Parathyroid adenoma (tissue), 2 donors: ENCODE data around the gene ST3GAL3.

ENCODE experiments used
- H2AFZ ChIP-seq: fragments of 300-600 bp; sonication (generic); one replicate; pipeline ENCODE4 v1.7.0; 2017; ENCODE audit warnings: antibody characterized with exemption, mild to moderate bottlenecking
- H3K27ac ChIP-seq: fragments of 300-600 bp; sonication (generic); one replicate; pipeline ENCODE4 v1.7.0; 2017
- H3K27me3 ChIP-seq: fragments of 300-600 bp; sonication (generic); one replicate; pipeline ENCODE4 v1.7.0; 2017; ENCODE audit warnings: low read length; ENCODE audit not compliant: control insufficient read depth, insufficient read depth
- H3K36me3 ChIP-seq: fragments of 300-600 bp; sonication (generic); one replicate; pipeline ENCODE4 v1.7.0; 2017; ENCODE audit warnings: low read length; ENCODE audit not compliant: control insufficient read depth, insufficient read depth
- H3K4me1 ChIP-seq: fragments of 300-600 bp; sonication (generic); one replicate; pipeline ENCODE4 v1.7.0; 2017; ENCODE audit warnings: control low read depth
- H3K4me2 ChIP-seq: fragments of 300-600 bp; sonication (generic); one replicate; pipeline ENCODE4 v1.7.0; 2017; ENCODE audit warnings: low read length
- H3K4me3 ChIP-seq: fragments of 300-600 bp; sonication (generic); one replicate; pipeline ENCODE4 v1.7.0; 2017; ENCODE audit warnings: low read depth, low read length
- H3K79me2 ChIP-seq: fragments of 300-600 bp; sonication (generic); one replicate; pipeline ENCODE4 v1.7.0; 2017; ENCODE audit warnings: control low read depth
- H3K9ac ChIP-seq: fragments of 300-600 bp; sonication (generic); one replicate; pipeline ENCODE4 v1.7.0; 2017; ENCODE audit warnings: mild to moderate bottlenecking
- H3K9me3 ChIP-seq: fragments of 300-600 bp; sonication (generic); one replicate; pipeline ENCODE4 v1.7.0; 2017; ENCODE audit warnings: low read length; ENCODE audit not compliant: control insufficient read depth
- TF ChIP-seq, protein P1 (sequence below): fragments of 300-600 bp; sonication (generic); IDR thresholded peaks from one replicate; pipeline ENCODE4 v1.7.0; 2017; ENCODE audit warnings: antibody characterized with exemption, mild to moderate bottlenecking
- donor health status: primary hyperparathyroidism.

Gene ST3GAL3

GRCh38 chr1:43673261-43673660, 34.1 kb upstream of the ST3GAL3 start:
- H3K9ac ChIP-seq: no peak overlapping the region
- no peaks in the 10 kb centered on the region for H3K36me3 ChIP-seq
- H3K4me1 ChIP-seq: no peaks in the 10 kb centered on the region
- H3K27me3 ChIP-seq: no peaks in the 10 kb centered on the region
- no peak overlapping the region for H3K27ac ChIP-seq
- no peaks in the 10 kb centered on the region for H3K79me2 ChIP-seq
- no peak overlapping the region for H3K4me3 ChIP-seq
- TF ChIP-seq, protein P1, sequence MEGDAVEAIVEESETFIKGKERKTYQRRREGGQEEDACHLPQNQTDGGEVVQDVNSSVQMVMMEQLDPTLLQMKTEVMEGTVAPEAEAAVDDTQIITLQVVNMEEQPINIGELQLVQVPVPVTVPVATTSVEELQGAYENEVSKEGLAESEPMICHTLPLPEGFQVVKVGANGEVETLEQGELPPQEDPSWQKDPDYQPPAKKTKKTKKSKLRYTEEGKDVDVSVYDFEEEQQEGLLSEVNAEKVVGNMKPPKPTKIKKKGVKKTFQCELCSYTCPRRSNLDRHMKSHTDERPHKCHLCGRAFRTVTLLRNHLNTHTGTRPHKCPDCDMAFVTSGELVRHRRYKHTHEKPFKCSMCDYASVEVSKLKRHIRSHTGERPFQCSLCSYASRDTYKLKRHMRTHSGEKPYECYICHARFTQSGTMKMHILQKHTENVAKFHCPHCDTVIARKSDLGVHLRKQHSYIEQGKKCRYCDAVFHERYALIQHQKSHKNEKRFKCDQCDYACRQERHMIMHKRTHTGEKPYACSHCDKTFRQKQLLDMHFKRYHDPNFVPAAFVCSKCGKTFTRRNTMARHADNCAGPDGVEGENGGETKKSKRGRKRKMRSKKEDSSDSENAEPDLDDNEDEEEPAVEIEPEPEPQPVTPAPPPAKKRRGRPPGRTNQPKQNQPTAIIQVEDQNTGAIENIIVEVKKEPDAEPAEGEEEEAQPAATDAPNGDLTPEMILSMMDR: no peak
- H3K4me2 ChIP-seq: no peak overlapping the region
- H2AFZ ChIP-seq: no peak overlapping the region
- no peaks in the 10 kb centered on the region for H3K9me3 ChIP-seq

GRCh38 chr1:43678940-43679339, 28.4 kb upstream of the ST3GAL3 start:
- no peaks in the 10 kb centered on the region for H3K4me1 ChIP-seq
- no peaks in the 10 kb centered on the region for H3K36me3 ChIP-seq
- TF ChIP-seq, protein P1: no peak

GRCh38 chr1:43683560-43683959, 23.8 kb upstream of the ST3GAL3 start:
- no peaks in the 10 kb centered on the region for H3K4me1 ChIP-seq
- H3K79me2 ChIP-seq: no peaks in the 10 kb centered on the region
- no peak overlapping the region for H3K4me2 ChIP-seq
- H3K36me3 ChIP-seq: no peaks in the 10 kb centered on the region
- H3K9ac ChIP-seq: no peak overlapping the region
- H3K27ac ChIP-seq: no peak overlapping the region
- TF ChIP-seq, protein P1: no peak
- no peaks in the 10 kb centered on the region for H3K9me3 ChIP-seq
- H3K27me3 ChIP-seq: no peaks in the 10 kb centered on the region
- H2AFZ ChIP-seq: no peak overlapping the region
- no peak overlapping the region for H3K4me3 ChIP-seq

More at GRCh38 chr1:43678940-43679339, 28.4 kb upstream of the ST3GAL3 start:
- no peaks in the 10 kb centered on the region for H3K27me3 ChIP-seq
- no peaks in the 10 kb centered on the region for H3K79me2 ChIP-seq
- no peaks in the 10 kb centered on the region for H3K9me3 ChIP-seq
- no peak overlapping the region for H3K27ac ChIP-seq
- no peak overlapping the region for H3K4me3 ChIP-seq
- no peak overlapping the region for H2AFZ ChIP-seq
- no peak overlapping the region for H3K9ac ChIP-seq
- no peak overlapping the region for H3K4me2 ChIP-seq

GRCh38 chr1:43686801-43687200, 20.5 kb upstream of the ST3GAL3 start:
- TF ChIP-seq, protein P1: no peak
- no peaks in the 10 kb centered on the region for H3K36me3 ChIP-seq
- no peaks in the 10 kb centered on the region for H3K79me2 ChIP-seq
- H3K9me3 ChIP-seq: no peaks in the 10 kb centered on the region
- no peak overlapping the region for H3K9ac ChIP-seq
- H3K4me3 ChIP-seq: no peak overlapping the region
- no peaks in the 10 kb centered on the region for H3K27me3 ChIP-seq
- no peak overlapping the region for H3K27ac ChIP-seq
- no peaks in the 10 kb centered on the region for H3K4me1 ChIP-seq
- no peak overlapping the region for H2AFZ ChIP-seq
- H3K4me2 ChIP-seq: no peak overlapping the region

DNA sequence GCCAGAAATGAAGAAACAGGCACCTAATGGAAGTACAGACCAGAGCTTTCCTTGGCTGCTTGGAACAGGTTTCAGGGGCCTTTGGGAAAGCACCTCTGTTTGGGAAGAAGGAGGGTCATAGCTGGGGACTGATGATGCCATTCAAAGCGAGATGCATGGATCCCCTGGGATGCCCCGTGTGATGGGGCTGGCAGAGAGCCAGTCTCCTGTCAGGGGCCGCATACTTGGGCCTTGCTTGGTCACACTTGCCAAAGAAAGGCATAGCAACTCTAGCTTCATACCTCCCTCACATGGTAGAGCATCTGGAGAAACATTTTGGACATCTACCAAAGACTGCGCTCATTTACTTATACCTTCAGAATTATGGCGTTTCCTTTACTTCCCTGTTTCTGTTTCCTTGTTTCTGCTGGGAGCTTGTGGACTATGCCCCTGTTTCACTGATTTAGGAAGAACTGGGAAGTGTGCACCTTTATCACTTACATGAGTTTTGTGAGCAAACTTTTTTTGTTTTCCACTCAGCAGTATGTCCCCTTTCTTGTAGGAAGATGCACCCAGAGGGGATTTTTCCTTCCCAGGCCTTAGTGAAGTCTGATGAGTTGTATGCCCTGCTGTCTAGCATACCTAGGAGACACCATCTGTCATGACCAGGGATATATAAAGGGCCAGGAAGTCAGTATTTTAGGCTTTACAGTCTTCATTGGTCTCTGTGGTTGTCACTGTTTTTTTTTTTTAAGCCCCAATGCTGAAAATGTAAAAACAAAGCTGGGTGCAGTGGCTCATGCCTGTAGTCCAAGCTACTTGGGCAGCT, 19.8 kb upstream of the ST3GAL3 start:
- no peak overlapping the region for H3K27ac ChIP-seq
- H3K4me2 ChIP-seq: no peak overlapping the region
- no peaks in the 10 kb centered on the region for H3K4me1 ChIP-seq
- no peak overlapping the region for H2AFZ ChIP-seq
- H3K9me3 ChIP-seq: no peaks in the 10 kb centered on the region
- no peaks in the 10 kb centered on the region for H3K36me3 ChIP-seq
- H3K79me2 ChIP-seq: no peaks in the 10 kb centered on the region
- no peak overlapping the region for H3K4me3 ChIP-seq
- H3K9ac ChIP-seq: no peak overlapping the region
- no peaks in the 10 kb centered on the region for H3K27me3 ChIP-seq
- TF ChIP-seq, protein P1: no peak
